ENCODE data around the gene ATP5F1D. TPM values are rescaled to one million over a fixed set of nuclear protein-coding genes. Genes with fewer than 3 reads are reported as not detected.

Gene ATP5F1D
- total and polyA plus RNA-seq, 12 donors = 15.6 to 1,534 (median 229) TPM

- peaks cover 0 to 42% of the 10 kb centered on the region in 2 donors for H3K36me3 ChIP-seq (replicated peaks in 1 of 2)
- peak overlapping the region; percentile 89 to 100 (median 99) for H3K27ac ChIP-seq
- no peaks in the 10 kb centered on the region for H3K27me3 ChIP-seq
- H3K4me3 ChIP-seq = peak overlapping the region; percentile 36 to 84 (median 56)
- DNase-seq = peak; percentile 90 to 96 (median 94)
- intact Hi-C loops (cut with DNase I) = loop anchor here (2.0 to 10.0 kb wide), 2 partner anchors 25 to 165 kb away; partner anchors contain the start of gene RPS15 (in 1 of the 2)
- peaks cover 62 to 87% of the 10 kb centered on the region in 2 donors for H3K4me1 ChIP-seq (replicated peaks in 1 of 2)
- 0 to 1% (median 1%) methylated on average over 2 to 64 of the region's 64 CpGs for WGBS, 4 donors
- peak in 1 of 2 donors; percentile 54 for TF ChIP-seq POLR2A (IDR thresholded peaks at IDR 0.05)
- TF ChIP-seq CTCF (IDR thresholded peaks at IDR 0.05) = no peak
- no peaks in the 10 kb centered on the region for H3K9me3 ChIP-seq (replicated peaks in 1 of 3)
Observed at GRCh38 chr19:1269478-1270212, 28.1 kb downstream of the ATP5F1D start.

- peaks cover 63 to 88% of the 10 kb centered on the region in 2 donors for H3K4me1 ChIP-seq (replicated peaks in 1 of 2)
- no peaks in the 10 kb centered on the region for H3K9me3 ChIP-seq (replicated peaks in 1 of 3)
- intact Hi-C loops (cut with DNase I) = loop anchor here in 1 of 2 donors (10.0 kb wide), 1 partner anchor 164 kb away; the partner anchor contains the start of gene RPS15
- H3K27ac ChIP-seq = peak overlapping the region; percentile 89 to 100 (median 99)
- H3K4me3 ChIP-seq = peak overlapping the region; percentile 36 to 84 (median 56)
- H3K27me3 ChIP-seq = no peaks in the 10 kb centered on the region
- TF ChIP-seq CTCF (IDR thresholded peaks at IDR 0.05) (no peak), POLR2A (IDR thresholded peaks at IDR 0.05) (no peak)
- DNase-seq = no peak
- H3K36me3 ChIP-seq (replicated peaks in 1 of 2) = peaks cover 0 to 47% of the 10 kb centered on the region in 2 donors
- 14 to 18% (median 17%) methylated on average over 8 of the region's 8 CpGs for WGBS, 4 donors
Observed at GRCh38 chr19:1270213-1270853, 28.8 kb downstream of the ATP5F1D start.

- Histone ChIP-seq H3K4me1 (replicated peaks in 1 of 2) (peaks cover 57 to 82% of the 10 kb centered on the region in 2 donors), H3K9me3 (replicated peaks in 1 of 3) (no peaks in the 10 kb centered on the region), H3K27ac (peak overlapping the region; percentile 8 to 100 (median 99)), H3K27me3 (no peaks in the 10 kb centered on the region), H3K4me3 (peak overlapping the region in 1 of 4 donors; percentile 84), H3K36me3 (replicated peaks in 1 of 2) (peaks cover 0 to 47% of the 10 kb centered on the region in 2 donors)
- WGBS, 4 donors = 36 to 51% (median 44%) methylated on average over 8 to 26 of the region's 26 CpGs
- peak in 3 of 7 donors; percentile 43 to 73 (median 45) for DNase-seq
- intact Hi-C loops (cut with DNase I) = loop anchor here in 1 of 2 donors (10.0 kb wide), 1 partner anchor 164 kb away; the partner anchor contains the start of gene RPS15
- no peak for TF ChIP-seq CTCF (IDR thresholded peaks at IDR 0.05)
- no peak for TF ChIP-seq POLR2A (IDR thresholded peaks at IDR 0.05)
Observed at GRCh38 chr19:1270854-1271527, 29.4 kb downstream of the ATP5F1D start.

Measured in adrenal gland (tissue), 12 donors.